Chondrocyte (in vitro differentiated cells): Measurements from ENCODE around the gene OR10P1. TPM values are rescaled to one million over a fixed set of nuclear protein-coding genes. Genes with fewer than 3 reads are reported as not detected.

Experiments used
- DNase-seq: peaks from one replicate; pipeline ENCODE4 v3.0.0; 2021; ENCODE audit warnings: mixed read lengths, low spot score
- H3K27ac Mint-ChIP-seq: one replicate; pipeline ENCODE4 v1.8.0; 2021; ENCODE audit warnings: mild to moderate bottlenecking, moderate library complexity, mixed read lengths; ENCODE audit not compliant: unreplicated experiment
- H3K27me3 Mint-ChIP-seq: 2 replicates; pipeline ENCODE4 v1.8.0; 2021; ENCODE audit warnings: low read depth, mixed read lengths
- H3K36me3 Mint-ChIP-seq: 2 replicates; pipeline ENCODE4 v1.8.0; 2021; ENCODE audit warnings: low read depth, mixed read lengths
- H3K4me1 Mint-ChIP-seq: 2 replicates; pipeline ENCODE4 v1.8.0; 2021; ENCODE audit warnings: low read depth, mild to moderate bottlenecking, mixed read lengths
- H3K4me3 Mint-ChIP-seq: one replicate; pipeline ENCODE4 v1.8.0; 2021; ENCODE audit warnings: mild to moderate bottlenecking, moderate library complexity, mixed read lengths; ENCODE audit not compliant: unreplicated experiment
- H3K9me3 Mint-ChIP-seq: 2 replicates; pipeline ENCODE4 v1.8.0; 2021; ENCODE audit warnings: low read depth, mixed read lengths
- CTCF ChIP-seq: fragments of 200-600 bp; sonication (generic); IDR thresholded peaks from 2 replicates; pipeline ENCODE4 v1.5.0; 2021; ENCODE audit warnings: antibody characterized with exemption, mild to moderate bottlenecking, moderate library complexity
- total RNA-seq: library from RNA; stranded (reverse); gene quantifications from 3 replicates; pipeline ENCODE4 v1.2.1, GENCODE V29; 2021

The OR10P1 gene
- total RNA-seq, 1 donor from 2014 or later = not detected

DNA sequence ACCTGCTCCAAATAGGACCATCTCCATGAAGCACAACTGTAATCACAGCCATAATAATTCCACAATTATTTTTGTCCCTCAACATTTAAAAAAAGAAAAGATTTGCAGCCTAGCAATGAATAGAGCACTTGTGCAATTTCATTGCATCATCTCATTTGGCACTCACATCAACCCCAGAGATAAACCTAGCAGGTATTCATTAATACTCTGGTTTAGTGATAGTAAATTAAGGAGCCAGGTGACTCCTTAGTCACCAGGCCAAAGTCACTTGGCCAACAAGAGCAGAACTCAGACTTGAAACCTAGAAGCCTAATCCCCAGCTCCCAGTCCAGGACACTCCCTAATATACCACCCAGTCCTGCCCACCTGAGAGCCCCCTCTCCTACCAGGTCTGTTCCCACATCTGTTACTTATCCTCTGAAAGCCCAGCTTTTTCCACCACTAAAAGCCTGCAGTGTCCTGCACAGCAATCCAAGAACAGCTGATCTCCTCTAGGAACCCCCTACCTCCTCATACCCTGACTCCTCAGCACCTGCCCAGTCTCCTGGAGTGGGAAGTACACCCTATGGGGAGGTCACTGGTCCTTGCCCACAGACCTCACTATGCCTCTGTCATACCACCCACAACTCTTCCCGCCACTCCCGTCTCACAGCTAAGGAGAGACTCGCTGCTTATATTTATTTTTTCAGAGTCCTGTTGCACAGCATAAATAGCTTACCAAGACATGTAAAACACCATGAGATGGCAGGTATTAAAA, 22.1 kb downstream of the OR10P1 start:
- H3K27me3 Mint-ChIP-seq = peaks cover 24% of the 10 kb centered on the region

GRCh38 chr12:55659486-55660385, 23.0 kb downstream of the OR10P1 start:
- H3K4me3 Mint-ChIP-seq = no peak overlapping the region
- peaks cover 22% of the 10 kb centered on the region for H3K27me3 Mint-ChIP-seq
- DNase-seq = no peak
- H3K4me1 Mint-ChIP-seq = peaks cover 4% of the 10 kb centered on the region
- peak; percentile 74 for TF ChIP-seq CTCF
- H3K27ac Mint-ChIP-seq = no peak overlapping the region
- H3K9me3 Mint-ChIP-seq = no peaks in the 10 kb centered on the region
- H3K36me3 Mint-ChIP-seq = no peaks in the 10 kb centered on the region

More for the DNA sequence above, 22.1 kb downstream of the OR10P1 start:
- H3K9me3 Mint-ChIP-seq = no peaks in the 10 kb centered on the region
- H3K36me3 Mint-ChIP-seq = no peaks in the 10 kb centered on the region
- DNase-seq = no peak
- H3K27ac Mint-ChIP-seq = no peak overlapping the region
- no peak for TF ChIP-seq CTCF
- H3K4me3 Mint-ChIP-seq = no peak overlapping the region
- peaks cover 4% of the 10 kb centered on the region for H3K4me1 Mint-ChIP-seq

DNA sequence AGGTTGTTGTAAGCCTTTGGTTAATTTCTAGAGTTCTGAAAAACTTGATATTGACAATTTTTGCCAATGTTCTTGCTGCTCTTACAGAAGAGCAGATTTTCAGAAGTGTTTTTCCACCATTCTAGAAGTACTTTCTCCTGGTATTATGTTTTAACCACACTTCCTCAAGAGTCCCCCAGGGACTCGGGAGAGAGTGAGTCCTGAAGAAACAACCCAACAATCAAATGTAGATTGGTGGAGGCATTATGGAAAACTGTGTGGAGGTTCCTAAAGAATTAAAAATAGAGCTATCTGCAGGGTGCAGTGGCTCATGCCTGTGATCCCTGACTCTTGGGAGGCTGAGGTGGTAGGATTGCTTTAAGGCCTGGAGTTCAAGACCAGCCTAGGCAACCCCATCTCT, 26.7 kb downstream of the OR10P1 start:
- H3K4me3 Mint-ChIP-seq = no peak overlapping the region
- peaks cover 6% of the 10 kb centered on the region for H3K27me3 Mint-ChIP-seq
- no peak overlapping the region for H3K27ac Mint-ChIP-seq
- no peaks in the 10 kb centered on the region for H3K36me3 Mint-ChIP-seq
- H3K9me3 Mint-ChIP-seq = no peaks in the 10 kb centered on the region
- no peaks in the 10 kb centered on the region for H3K4me1 Mint-ChIP-seq
- no peak for TF ChIP-seq CTCF
- DNase-seq = no peak

DNA sequence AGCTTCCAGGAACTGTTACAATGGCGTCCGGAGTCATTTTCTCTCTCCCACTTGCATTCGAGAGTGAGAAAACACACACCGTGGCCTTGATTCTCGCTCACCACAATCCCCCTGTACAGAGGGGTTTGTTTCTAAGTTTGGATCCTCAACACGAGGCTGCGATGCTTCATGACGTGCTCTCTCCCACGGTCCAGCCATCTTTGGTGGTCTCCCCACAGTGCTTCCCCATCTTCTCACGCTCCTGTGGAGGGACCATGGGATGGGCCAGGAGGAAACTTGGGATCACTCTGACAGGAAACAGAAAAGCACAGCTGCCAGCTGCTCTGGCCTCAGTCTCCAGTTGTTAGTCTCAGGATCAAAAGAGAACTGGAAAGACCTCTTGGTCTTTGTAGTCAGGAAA, 28.1 kb downstream of the OR10P1 start:
- no peak for DNase-seq
- Mint-ChIP-seq H3K4me1 (no peaks in the 10 kb centered on the region), H3K4me3 (no peak overlapping the region), H3K27ac (no peak overlapping the region), H3K36me3 (no peaks in the 10 kb centered on the region), H3K9me3 (no peaks in the 10 kb centered on the region), H3K27me3 (peaks cover 6% of the 10 kb centered on the region)
- TF ChIP-seq CTCF = no peak

DNA sequence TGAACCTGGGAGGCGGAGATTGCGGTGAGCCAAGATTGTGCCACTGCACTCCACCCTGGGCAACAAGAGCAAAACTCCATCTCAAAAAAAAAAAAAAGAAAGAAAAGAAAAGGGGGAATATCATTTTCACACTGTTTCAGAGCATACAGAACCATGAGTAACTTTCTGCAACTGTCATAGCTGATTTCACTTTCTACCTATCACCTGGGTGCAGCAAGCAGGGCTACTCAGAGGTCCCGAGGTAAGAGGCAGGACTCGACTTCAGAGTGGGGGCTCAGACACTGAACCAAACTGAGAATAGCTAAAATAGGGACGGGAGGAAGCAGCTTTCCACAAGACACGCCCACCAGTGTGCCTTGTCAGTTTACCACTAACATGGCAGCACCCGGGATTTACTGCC, 29.8 kb downstream of the OR10P1 start:
- no peaks in the 10 kb centered on the region for H3K4me1 Mint-ChIP-seq
- no peak overlapping the region for H3K4me3 Mint-ChIP-seq
- H3K27ac Mint-ChIP-seq = no peak overlapping the region
- no peaks in the 10 kb centered on the region for H3K36me3 Mint-ChIP-seq
- DNase-seq = no peak
- TF ChIP-seq CTCF = no peak
- H3K27me3 Mint-ChIP-seq = peaks cover 4% of the 10 kb centered on the region
- H3K9me3 Mint-ChIP-seq = no peaks in the 10 kb centered on the region
